HepG2 (cell line): Measurements from ENCODE around the gene FAM222A. TPM values are rescaled to one million over a fixed set of nuclear protein-coding genes. Genes with fewer than 3 reads are reported as not detected.

Experiments used
- DR1 ChIP-seq: sonication (generic); formaldehyde crosslinking; IDR thresholded peaks from 2 replicates; pipeline ENCODE4 v1.8.0; 2021; ENCODE audit warnings: mild to moderate bottlenecking, missing genetic modification reagents, inconsistent platforms
- FOXM1 ChIP-seq: sonication (generic); formaldehyde crosslinking; IDR thresholded peaks from 2 replicates; pipeline ENCODE4 v1.5.0; 2020; ENCODE audit warnings: missing genetic modification reagents
- GTF2F1 ChIP-seq: fragments of 150-350 bp; IDR thresholded peaks from 2 replicates; pipeline ENCODE4 v1.6.1; 2014; ENCODE audit warnings: low read length
- HOXA3 ChIP-seq: sonication (generic); formaldehyde crosslinking; IDR thresholded peaks from 2 replicates; pipeline ENCODE4 v1.5.0; 2020; ENCODE audit warnings: missing genetic modification reagents
- MAFG ChIP-seq: sonication (generic); formaldehyde crosslinking; IDR thresholded peaks from 2 replicates; pipeline ENCODE4 v1.5.1; 2020; ENCODE audit warnings: mild to moderate bottlenecking, missing genetic modification reagents
- PHB2 ChIP-seq: fragments of 450-650 bp; IDR thresholded peaks from 2 replicates; pipeline ENCODE4 v1.6.1; 2018; ENCODE audit not compliant: partially characterized antibody
- RFX3 ChIP-seq: IDR thresholded peaks from 2 replicates; pipeline ENCODE4 v1.6.1; 2016; ENCODE audit warnings: missing biosample characterization, missing genetic modification reagents
- ZNF567 ChIP-seq: sonication (generic); formaldehyde crosslinking; IDR thresholded peaks from 2 replicates; pipeline ENCODE4 v1.8.1; 2023; ENCODE audit warnings: mild to moderate bottlenecking, missing genetic modification reagents, borderline replicate concordance
- ZNF644 ChIP-seq: IDR thresholded peaks from 2 replicates; pipeline ENCODE4 v1.6.1; 2016; ENCODE audit warnings: low read depth
- ZNF772 ChIP-seq: sonication (generic); formaldehyde crosslinking; IDR thresholded peaks from 2 replicates; pipeline ENCODE4 v1.5.0; 2020; ENCODE audit warnings: mild to moderate bottlenecking, missing genetic modification reagents
- ZNF878 ChIP-seq: sonication (generic); formaldehyde crosslinking; IDR thresholded peaks from 2 replicates; pipeline ENCODE4 v1.8.1; 2023; ENCODE audit warnings: mild to moderate bottlenecking, missing genetic modification reagents, moderate library complexity
- polyA plus RNA-seq, 8 experiments: library from polyadenylated mRNA; depleted of rRNA in 3 of 8; stranded (reverse) in 7 of 8; unstranded in 1 of 8; fragments of >200 nt; fragmentation: Illumina TruSeq in 4 of 8; extraction: Trizol in 4 of 8; gene quantifications; 2 replicates each; pipeline versions ENCODE4 v1.2.1 to v1.2.3, GENCODE V29; 2011 to 2016; ENCODE audit warnings: low read depth in 4 of 8, missing spikeins in 1 of 8, mixed read lengths in 1 of 8; ENCODE audit not compliant: insufficient read depth in 1 of 8
- total RNA-seq, 5 experiments: library from RNA; depleted of rRNA; stranded (reverse); fragments of >200 nt; fragmentation: Illumina TruSeq; extraction: Trizol; gene quantifications; 2 replicates each; pipeline ENCODE4 v1.2.3, GENCODE V29; 2016; ENCODE audit warnings: low read depth in 1 of 5
- TF ChIP-seq, protein P1 (sequence below): sonication (generic); formaldehyde crosslinking; IDR thresholded peaks from 2 replicates; pipeline ENCODE4 v1.5.1; 2020; ENCODE audit warnings: mild to moderate bottlenecking, missing genetic modification reagents, moderate library complexity
- TF ChIP-seq, protein P2 (sequence below): sonication (generic); formaldehyde crosslinking; IDR thresholded peaks from 2 replicates; pipeline ENCODE4 v1.5.1; 2020; ENCODE audit warnings: mild to moderate bottlenecking, missing genetic modification reagents
- TF ChIP-seq, protein P3 (sequence below): IDR thresholded peaks from 2 replicates; pipeline ENCODE4 v1.6.1; 2016; ENCODE audit warnings: missing compliant biosample characterization, missing genetic modification reagents, borderline replicate concordance

FAM222A gene
- total and polyA plus RNA-seq, 2 of the 13 experiments (the other 11 are each of a cell fraction or from before 2014, with no cell fraction given), result 2.7 to 9.6 TPM

- TF ChIP-seq, protein P1, sequence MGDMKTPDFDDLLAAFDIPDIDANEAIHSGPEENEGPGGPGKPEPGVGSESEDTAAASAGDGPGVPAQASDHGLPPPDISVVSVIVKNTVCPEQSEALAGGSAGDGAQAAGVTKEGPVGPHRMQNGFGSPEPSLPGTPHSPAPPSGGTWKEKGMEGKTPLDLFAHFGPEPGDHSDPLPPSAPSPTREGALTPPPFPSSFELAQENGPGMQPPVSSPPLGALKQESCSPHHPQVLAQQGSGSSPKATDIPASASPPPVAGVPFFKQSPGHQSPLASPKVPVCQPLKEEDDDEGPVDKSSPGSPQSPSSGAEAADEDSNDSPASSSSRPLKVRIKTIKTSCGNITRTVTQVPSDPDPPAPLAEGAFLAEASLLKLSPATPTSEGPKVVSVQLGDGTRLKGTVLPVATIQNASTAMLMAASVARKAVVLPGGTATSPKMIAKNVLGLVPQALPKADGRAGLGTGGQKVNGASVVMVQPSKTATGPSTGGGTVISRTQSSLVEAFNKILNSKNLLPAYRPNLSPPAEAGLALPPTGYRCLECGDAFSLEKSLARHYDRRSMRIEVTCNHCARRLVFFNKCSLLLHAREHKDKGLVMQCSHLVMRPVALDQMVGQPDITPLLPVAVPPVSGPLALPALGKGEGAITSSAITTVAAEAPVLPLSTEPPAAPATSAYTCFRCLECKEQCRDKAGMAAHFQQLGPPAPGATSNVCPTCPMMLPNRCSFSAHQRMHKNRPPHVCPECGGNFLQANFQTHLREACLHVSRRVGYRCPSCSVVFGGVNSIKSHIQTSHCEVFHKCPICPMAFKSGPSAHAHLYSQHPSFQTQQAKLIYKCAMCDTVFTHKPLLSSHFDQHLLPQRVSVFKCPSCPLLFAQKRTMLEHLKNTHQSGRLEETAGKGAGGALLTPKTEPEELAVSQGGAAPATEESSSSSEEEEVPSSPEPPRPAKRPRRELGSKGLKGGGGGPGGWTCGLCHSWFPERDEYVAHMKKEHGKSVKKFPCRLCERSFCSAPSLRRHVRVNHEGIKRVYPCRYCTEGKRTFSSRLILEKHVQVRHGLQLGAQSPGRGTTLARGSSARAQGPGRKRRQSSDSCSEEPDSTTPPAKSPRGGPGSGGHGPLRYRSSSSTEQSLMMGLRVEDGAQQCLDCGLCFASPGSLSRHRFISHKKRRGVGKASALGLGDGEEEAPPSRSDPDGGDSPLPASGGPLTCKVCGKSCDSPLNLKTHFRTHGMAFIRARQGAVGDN (CRISPR knock-in tag), result no peak; the same call in 1 of the 2 replicates
- TF ChIP-seq FOXM1 (CRISPR knock-in tag) (no peak), HOXA3 (CRISPR knock-in tag) (peak; percentile 73), ZNF878 (CRISPR knock-in tag) (peak; percentile 42; the same call in 1 of the 2 replicates), RFX3 (CRISPR knock-in tag) (peak; percentile 47; the same call in 1 of the 2 replicates), DR1 (CRISPR knock-in tag) (no peak), ZNF644 (CRISPR knock-in tag) (no peak), ZNF567 (CRISPR knock-in tag) (no peak), PHB2 (no peak), GTF2F1 (no peak), MAFG (no peak), ZNF772 (no peak)
- TF ChIP-seq, protein P2, sequence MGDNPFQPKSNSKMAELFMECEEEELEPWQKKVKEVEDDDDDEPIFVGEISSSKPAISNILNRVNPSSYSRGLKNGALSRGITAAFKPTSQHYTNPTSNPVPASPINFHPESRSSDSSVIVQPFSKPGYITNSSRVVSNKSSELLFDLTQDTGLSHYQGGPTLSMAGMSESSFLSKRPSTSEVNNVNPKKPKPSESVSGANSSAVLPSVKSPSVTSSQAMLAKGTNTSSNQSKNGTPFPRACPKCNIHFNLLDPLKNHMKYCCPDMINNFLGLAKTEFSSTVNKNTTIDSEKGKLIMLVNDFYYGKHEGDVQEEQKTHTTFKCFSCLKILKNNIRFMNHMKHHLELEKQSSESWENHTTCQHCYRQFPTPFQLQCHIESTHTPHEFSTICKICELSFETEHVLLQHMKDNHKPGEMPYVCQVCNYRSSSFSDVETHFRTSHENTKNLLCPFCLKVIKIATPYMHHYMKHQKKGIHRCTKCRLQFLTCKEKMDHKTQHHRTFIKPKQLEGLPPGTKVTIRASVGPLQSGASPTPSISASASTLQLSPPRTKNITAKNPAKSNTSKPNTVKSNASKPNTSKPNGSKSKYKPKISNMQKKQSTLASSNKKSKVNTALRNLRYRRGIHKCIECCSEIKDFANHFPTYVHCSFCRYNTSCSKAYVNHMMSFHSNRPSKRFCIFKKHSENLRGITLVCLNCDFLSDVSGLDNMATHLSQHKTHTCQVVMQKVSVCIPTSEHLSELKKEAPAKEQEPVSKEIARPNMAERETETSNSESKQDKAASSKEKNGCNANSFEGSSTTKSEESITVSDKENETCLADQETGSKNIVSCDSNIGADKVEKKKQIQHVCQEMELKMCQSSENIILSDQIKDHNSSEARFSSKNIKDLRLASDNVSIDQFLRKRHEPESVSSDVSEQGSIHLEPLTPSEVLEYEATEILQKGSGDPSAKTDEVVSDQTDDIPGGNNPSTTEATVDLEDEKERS, result 0 out of 2 replicates have a peak, but pooled peaks have one; percentile 27
- TF ChIP-seq, protein P3, sequence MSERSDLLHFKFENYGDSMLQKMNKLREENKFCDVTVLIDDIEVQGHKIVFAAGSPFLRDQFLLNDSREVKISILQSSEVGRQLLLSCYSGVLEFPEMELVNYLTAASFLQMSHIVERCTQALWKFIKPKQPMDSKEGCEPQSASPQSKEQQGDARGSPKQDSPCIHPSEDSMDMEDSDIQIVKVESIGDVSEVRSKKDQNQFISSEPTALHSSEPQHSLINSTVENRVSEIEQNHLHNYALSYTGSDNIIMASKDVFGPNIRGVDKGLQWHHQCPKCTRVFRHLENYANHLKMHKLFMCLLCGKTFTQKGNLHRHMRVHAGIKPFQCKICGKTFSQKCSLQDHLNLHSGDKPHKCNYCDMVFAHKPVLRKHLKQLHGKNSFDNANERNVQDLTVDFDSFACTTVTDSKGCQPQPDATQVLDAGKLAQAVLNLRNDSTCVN (CRISPR knock-in tag), result no peak
Observed at GRCh38 chr12:109736552-109737108, 23.0 kb downstream of the FAM222A start (continued).
